Cerebellar cortex (tissue), 1 donor: ENCODE data around the gene ZFYVE21.

Experiments used
- DNase-seq: peaks from one replicate; pipeline ENCODE4 v3.0.0-alpha.2; 2015; ENCODE audit warnings: low spot score

Gene ZFYVE21

GRCh38 chr14:103692159-103692558, 23.5 kb upstream of the ZFYVE21 start:
- DNase-seq, result no peak

GRCh38 chr14:103692871-103693270, 22.7 kb upstream of the ZFYVE21 start:
- no peak for DNase-seq

GRCh38 chr14:103693515-103693914, 22.1 kb upstream of the ZFYVE21 start:
- DNase-seq, result peak; percentile 43

GRCh38 chr14:103694572-103695026, 21.0 kb upstream of the ZFYVE21 start:
- DNase-seq, result no peak

GRCh38 chr14:103695296-103696069, 20.1 kb upstream of the ZFYVE21 start:
- DNase-seq, result no peak

- DNase-seq, result no peak
These were observed 19.6 kb upstream of the ZFYVE21 start for GRCh38 chr14:103696070-103696402.

- no peak for DNase-seq
These were observed 19.0 kb upstream of the ZFYVE21 start for GRCh38 chr14:103696466-103697071.

GRCh38 chr14:103697206-103697602, 18.4 kb upstream of the ZFYVE21 start:
- DNase-seq, result no peak

- no peak for DNase-seq
These were observed 17.8 kb upstream of the ZFYVE21 start for GRCh38 chr14:103697603-103698379.

- no peak for DNase-seq
These were observed 17.0 kb upstream of the ZFYVE21 start for GRCh38 chr14:103698380-103699260.

GRCh38 chr14:103699261-103699661, 16.3 kb upstream of the ZFYVE21 start:
- DNase-seq, result no peak

- DNase-seq, result no peak
These were observed 15.5 kb upstream of the ZFYVE21 start for GRCh38 chr14:103699901-103700752.

- no peak for DNase-seq
These were observed 14.7 kb upstream of the ZFYVE21 start for GRCh38 chr14:103700753-103701490.

- no peak for DNase-seq
These were observed 13.5 kb upstream of the ZFYVE21 start for GRCh38 chr14:103702095-103702494.

GRCh38 chr14:103702497-103703432, 12.8 kb upstream of the ZFYVE21 start:
- peak; percentile 90 for DNase-seq

- no peak for DNase-seq
These were observed 11.9 kb upstream of the ZFYVE21 start for GRCh38 chr14:103703433-103704385.

- DNase-seq, result no peak
These were observed 10.9 kb upstream of the ZFYVE21 start for GRCh38 chr14:103704708-103705107.

GRCh38 chr14:103705118-103705503, 10.5 kb upstream of the ZFYVE21 start:
- no peak for DNase-seq
